ENCODE measurements around the gene IRGM.
A peak's percentile ranks its signal among the peaks of the same experiment; 100 is the strongest.

DNA sequence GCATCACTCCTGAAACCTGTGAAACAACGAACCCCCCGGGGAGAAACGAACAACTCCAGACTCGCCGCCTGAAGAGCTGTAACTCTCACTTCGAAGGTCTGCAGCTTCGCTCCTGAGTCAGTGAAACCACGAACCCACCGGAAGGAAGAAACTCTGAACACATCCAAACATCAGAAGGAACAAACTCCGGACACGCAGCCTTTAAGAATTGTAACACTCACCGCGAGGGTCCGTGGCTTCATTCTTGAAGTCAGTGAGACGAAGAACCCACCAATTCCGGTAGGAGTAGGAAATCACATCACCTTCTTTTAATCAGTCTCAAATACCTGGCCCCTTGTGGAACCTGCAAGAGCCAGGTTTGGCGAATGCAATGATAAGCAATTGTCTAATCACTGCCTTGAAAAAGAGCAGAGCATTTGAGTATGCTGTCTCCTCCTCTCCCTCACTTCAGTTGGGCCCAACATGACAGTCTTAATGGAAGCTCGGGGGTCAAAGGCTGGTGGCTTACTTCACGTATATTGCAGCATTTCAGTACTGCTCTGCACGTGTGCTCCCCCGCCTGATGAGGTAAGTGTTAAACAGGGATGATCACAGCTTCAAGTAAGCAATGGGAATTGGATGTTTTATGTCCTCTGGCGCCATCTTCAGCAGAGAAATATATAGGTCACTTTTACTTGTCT is 473 bp downstream of the IRGM start:
- TF ChIP-seq, protein P1, sequence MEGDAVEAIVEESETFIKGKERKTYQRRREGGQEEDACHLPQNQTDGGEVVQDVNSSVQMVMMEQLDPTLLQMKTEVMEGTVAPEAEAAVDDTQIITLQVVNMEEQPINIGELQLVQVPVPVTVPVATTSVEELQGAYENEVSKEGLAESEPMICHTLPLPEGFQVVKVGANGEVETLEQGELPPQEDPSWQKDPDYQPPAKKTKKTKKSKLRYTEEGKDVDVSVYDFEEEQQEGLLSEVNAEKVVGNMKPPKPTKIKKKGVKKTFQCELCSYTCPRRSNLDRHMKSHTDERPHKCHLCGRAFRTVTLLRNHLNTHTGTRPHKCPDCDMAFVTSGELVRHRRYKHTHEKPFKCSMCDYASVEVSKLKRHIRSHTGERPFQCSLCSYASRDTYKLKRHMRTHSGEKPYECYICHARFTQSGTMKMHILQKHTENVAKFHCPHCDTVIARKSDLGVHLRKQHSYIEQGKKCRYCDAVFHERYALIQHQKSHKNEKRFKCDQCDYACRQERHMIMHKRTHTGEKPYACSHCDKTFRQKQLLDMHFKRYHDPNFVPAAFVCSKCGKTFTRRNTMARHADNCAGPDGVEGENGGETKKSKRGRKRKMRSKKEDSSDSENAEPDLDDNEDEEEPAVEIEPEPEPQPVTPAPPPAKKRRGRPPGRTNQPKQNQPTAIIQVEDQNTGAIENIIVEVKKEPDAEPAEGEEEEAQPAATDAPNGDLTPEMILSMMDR (IDR thresholded peaks at IDR 0.05; ENCODE audit: low read length) = peak; percentile 77
- TF ChIP-seq EZH2 (optimal IDR thresholded peaks at IDR 0.05; ENCODE audit: low read depth, low read length) = no peak
- no peak for TF ChIP-seq EZH2phosphoT487 (IDR thresholded peaks at IDR 0.05; ENCODE audit: low read length)

All from MM.1S (cell line).